Endothelial cell of umbilical vein (primary cell): ENCODE results near the gene PM20D1.
"Not testable (repeated sequence)": the region's sequence is repeated elsewhere in the genome, so short reads cannot be mapped to it uniquely, and the experiment has no call there.

Source experiments
- MYC ChIP-seq: IDR thresholded peaks from one replicate; pipeline ENCODE4 v1.6.1; 2011; ENCODE audit warnings: mild to moderate bottlenecking, low read depth, low read length
- TF ChIP-seq, protein P1 (sequence below), 2 donors: IDR thresholded peaks; 1 replicate in 1 of 2; 2 replicates in 1 of 2; pipeline ENCODE4 v1.5.1; 2011; ENCODE audit warnings: low read length in 2 of 2, mild to moderate bottlenecking in 2 of 2, moderate library complexity in 2 of 2, control low read depth in 1 of 2, inconsistent platforms in 1 of 2, low read depth in 1 of 2; ENCODE audit not compliant: insufficient read depth in 1 of 2; ENCODE audit errors: extremely low read depth in 1 of 2

DNA sequence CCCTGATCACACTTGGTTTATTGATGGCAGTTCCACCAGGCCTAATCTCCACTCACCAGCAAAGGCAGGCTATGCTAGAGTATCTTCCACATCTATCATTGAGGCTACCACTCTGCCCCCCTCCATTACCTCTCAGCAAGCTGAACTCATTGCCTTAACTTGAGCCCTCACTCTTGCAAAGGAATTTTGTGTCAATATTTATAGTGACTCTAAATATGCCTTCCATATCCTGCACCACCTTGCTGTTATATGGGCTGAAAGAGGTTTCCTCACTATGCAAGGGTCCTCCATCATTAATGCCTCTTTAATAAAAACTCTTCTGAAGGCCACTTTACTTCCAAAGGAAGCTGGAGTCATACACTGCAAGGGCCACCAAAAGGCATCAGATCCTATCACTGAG, 23.2 kb upstream of the PM20D1 start:
- TF ChIP-seq, protein P1, sequence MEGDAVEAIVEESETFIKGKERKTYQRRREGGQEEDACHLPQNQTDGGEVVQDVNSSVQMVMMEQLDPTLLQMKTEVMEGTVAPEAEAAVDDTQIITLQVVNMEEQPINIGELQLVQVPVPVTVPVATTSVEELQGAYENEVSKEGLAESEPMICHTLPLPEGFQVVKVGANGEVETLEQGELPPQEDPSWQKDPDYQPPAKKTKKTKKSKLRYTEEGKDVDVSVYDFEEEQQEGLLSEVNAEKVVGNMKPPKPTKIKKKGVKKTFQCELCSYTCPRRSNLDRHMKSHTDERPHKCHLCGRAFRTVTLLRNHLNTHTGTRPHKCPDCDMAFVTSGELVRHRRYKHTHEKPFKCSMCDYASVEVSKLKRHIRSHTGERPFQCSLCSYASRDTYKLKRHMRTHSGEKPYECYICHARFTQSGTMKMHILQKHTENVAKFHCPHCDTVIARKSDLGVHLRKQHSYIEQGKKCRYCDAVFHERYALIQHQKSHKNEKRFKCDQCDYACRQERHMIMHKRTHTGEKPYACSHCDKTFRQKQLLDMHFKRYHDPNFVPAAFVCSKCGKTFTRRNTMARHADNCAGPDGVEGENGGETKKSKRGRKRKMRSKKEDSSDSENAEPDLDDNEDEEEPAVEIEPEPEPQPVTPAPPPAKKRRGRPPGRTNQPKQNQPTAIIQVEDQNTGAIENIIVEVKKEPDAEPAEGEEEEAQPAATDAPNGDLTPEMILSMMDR (IDR thresholded peaks at IDR 0.05; ENCODE audit: extremely low read depth in 1 of 2, insufficient read depth in 1 of 2, low read depth in 1 of 2, low read length in 2 of 2) = not testable (repeated sequence)
- TF ChIP-seq MYC = not testable (repeated sequence)
